Hepatocyte (in vitro differentiated cells): ENCODE measurements around the gene KCNJ12. TPM values are rescaled to one million over a fixed set of nuclear protein-coding genes. Genes with fewer than 3 reads are reported as not detected.

ENCODE experiments used
- DNase-seq: peaks from one replicate; pipeline ENCODE4 v3.0.0-alpha.2; 2016; ENCODE audit warnings: low spot score
- H2AFZ ChIP-seq: fragments of 200-600 bp; sonication (generic); 2 replicates; pipeline ENCODE4 v1.6.0; 2016; ENCODE audit warnings: antibody characterized with exemption, mild to moderate bottlenecking
- H3K27ac ChIP-seq: fragments of 200-600 bp; sonication (generic); 2 replicates; pipeline ENCODE4 v1.5.1; 2016; ENCODE audit warnings: mild to moderate bottlenecking
- H3K27me3 ChIP-seq: fragments of 200-600 bp; sonication (generic); 2 replicates; pipeline ENCODE4 v1.6.1; 2016
- H3K36me3 ChIP-seq: fragments of 200-600 bp; sonication (generic); replicated peaks from 2 replicates; pipeline ENCODE4 v1.5.1; 2016; ENCODE audit warnings: low read depth; ENCODE audit not compliant: insufficient read depth
- H3K4me1 ChIP-seq: fragments of 200-600 bp; sonication (generic); 2 replicates; pipeline ENCODE4 v1.5.1; 2016; ENCODE audit warnings: mild to moderate bottlenecking, moderate library complexity; ENCODE audit not compliant: insufficient read depth
- H3K4me2 ChIP-seq: fragments of 200-600 bp; sonication (generic); 2 replicates; pipeline ENCODE4 v1.6.0; 2016
- H3K4me3 ChIP-seq: fragments of 200-600 bp; sonication (generic); 2 replicates; pipeline ENCODE4 v1.5.1; 2016; ENCODE audit warnings: mild to moderate bottlenecking
- H3K79me2 ChIP-seq: fragments of 200-600 bp; sonication (generic); 2 replicates; pipeline ENCODE4 v1.6.0; 2017; ENCODE audit warnings: mild to moderate bottlenecking
- H3K9me2 ChIP-seq: fragments of 200-600 bp; sonication (generic); replicated peaks from 2 replicates; pipeline ENCODE4 v1.6.0; 2017; ENCODE audit warnings: mild to moderate bottlenecking; ENCODE audit not compliant: insufficient read depth
- H3K9me3 ChIP-seq: fragments of 200-600 bp; sonication (generic); 2 replicates; pipeline ENCODE4 v1.5.1; 2016; ENCODE audit warnings: low read depth, mild to moderate bottlenecking
- H4K20me1 ChIP-seq: fragments of 200-600 bp; sonication (generic); 2 replicates; pipeline ENCODE4 v1.6.0; 2016; ENCODE audit warnings: mild to moderate bottlenecking; ENCODE audit not compliant: insufficient read depth, poor library complexity, severe bottlenecking
- EZH2 ChIP-seq: fragments of 200-600 bp; sonication (generic); IDR thresholded peaks from 2 replicates; pipeline ENCODE4 v1.6.1; 2016; ENCODE audit warnings: antibody characterized with exemption, mild to moderate bottlenecking, borderline replicate concordance
- EZH2phosphoT487 ChIP-seq: fragments of 200-600 bp; sonication (generic); IDR thresholded peaks from one replicate; pipeline ENCODE4 v1.6.1; 2018; ENCODE audit warnings: antibody characterized with exemption, mild to moderate bottlenecking, low read depth, moderate library complexity; ENCODE audit not compliant: unreplicated experiment, severe bottlenecking
- WGBS: methylation state at CpG from one replicate; pipeline ENCODE4 v1.1.6; 2016; ENCODE audit warnings: low lambda C conversion rate; ENCODE audit errors: missing lambda C conversion rate; 5-methylcytosine and 5-hydroxymethylcytosine counted together
- polyA plus RNA-seq: library from polyadenylated mRNA; unstranded; fragments of >200 nt; fragmentation: Nextera tagmentation; extraction: Ambion mirVana; gene quantifications from 2 replicates; pipeline ENCODE4 v1.2.1, GENCODE V29; 2016
- total RNA-seq: library from RNA; depleted of rRNA; stranded (reverse); fragments of >200 nt; gene quantifications from 2 replicates; pipeline ENCODE4 v1.2.3, GENCODE V29; 2014
- TF ChIP-seq, protein P1 (sequence below): fragments of 200-600 bp; sonication (generic); IDR thresholded peaks from 2 replicates; pipeline ENCODE4 v1.5.1; 2016; ENCODE audit warnings: antibody characterized with exemption, mild to moderate bottlenecking; ENCODE audit not compliant: poor library complexity

Gene KCNJ12
- total and polyA plus RNA-seq, 2 experiments from 2014 or later, result 0.15 to 0.73 TPM

DNA sequence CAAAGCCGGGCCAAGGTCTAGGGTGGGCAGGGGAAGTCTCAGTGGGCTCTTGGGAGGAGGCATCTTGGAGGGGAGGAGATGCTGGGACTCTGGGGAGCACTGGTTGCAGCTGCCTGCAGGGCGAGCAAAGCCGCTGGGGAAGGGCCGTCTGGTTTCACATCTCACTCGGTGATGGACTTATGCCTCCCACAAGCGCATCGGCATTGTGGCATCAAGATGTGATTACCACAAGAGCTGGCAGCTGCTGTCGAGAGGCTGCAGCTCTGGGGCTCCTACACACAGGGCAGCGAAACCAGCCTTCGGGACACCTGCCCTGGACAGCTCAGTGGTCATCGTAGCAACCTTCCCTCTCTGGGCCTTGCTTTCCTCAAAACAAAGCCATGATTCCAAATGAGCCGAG, 3.1 kb upstream of the KCNJ12 start:
- Histone ChIP-seq H3K9me2 (no peaks in the 10 kb centered on the region), H3K36me3 (no peaks in the 10 kb centered on the region), H3K4me1 (peaks cover 33% of the 10 kb centered on the region), H3K79me2 (no peaks in the 10 kb centered on the region), H3K9me3 (no peaks in the 10 kb centered on the region), H3K4me3 (no peak overlapping the region), H3K27me3 (peaks cover 12% of the 10 kb centered on the region), H3K27ac (no peak overlapping the region), H4K20me1 (no peaks in the 10 kb centered on the region), H3K4me2 (no peak overlapping the region), H2AFZ (no peak overlapping the region)
- TF ChIP-seq EZH2phosphoT487, result no peak
- TF ChIP-seq, protein P1, sequence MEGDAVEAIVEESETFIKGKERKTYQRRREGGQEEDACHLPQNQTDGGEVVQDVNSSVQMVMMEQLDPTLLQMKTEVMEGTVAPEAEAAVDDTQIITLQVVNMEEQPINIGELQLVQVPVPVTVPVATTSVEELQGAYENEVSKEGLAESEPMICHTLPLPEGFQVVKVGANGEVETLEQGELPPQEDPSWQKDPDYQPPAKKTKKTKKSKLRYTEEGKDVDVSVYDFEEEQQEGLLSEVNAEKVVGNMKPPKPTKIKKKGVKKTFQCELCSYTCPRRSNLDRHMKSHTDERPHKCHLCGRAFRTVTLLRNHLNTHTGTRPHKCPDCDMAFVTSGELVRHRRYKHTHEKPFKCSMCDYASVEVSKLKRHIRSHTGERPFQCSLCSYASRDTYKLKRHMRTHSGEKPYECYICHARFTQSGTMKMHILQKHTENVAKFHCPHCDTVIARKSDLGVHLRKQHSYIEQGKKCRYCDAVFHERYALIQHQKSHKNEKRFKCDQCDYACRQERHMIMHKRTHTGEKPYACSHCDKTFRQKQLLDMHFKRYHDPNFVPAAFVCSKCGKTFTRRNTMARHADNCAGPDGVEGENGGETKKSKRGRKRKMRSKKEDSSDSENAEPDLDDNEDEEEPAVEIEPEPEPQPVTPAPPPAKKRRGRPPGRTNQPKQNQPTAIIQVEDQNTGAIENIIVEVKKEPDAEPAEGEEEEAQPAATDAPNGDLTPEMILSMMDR, result no peak
- TF ChIP-seq EZH2, result no peak
- 83% methylated on average over 12 of the region's 12 CpGs for WGBS
- no peak for DNase-seq

DNA sequence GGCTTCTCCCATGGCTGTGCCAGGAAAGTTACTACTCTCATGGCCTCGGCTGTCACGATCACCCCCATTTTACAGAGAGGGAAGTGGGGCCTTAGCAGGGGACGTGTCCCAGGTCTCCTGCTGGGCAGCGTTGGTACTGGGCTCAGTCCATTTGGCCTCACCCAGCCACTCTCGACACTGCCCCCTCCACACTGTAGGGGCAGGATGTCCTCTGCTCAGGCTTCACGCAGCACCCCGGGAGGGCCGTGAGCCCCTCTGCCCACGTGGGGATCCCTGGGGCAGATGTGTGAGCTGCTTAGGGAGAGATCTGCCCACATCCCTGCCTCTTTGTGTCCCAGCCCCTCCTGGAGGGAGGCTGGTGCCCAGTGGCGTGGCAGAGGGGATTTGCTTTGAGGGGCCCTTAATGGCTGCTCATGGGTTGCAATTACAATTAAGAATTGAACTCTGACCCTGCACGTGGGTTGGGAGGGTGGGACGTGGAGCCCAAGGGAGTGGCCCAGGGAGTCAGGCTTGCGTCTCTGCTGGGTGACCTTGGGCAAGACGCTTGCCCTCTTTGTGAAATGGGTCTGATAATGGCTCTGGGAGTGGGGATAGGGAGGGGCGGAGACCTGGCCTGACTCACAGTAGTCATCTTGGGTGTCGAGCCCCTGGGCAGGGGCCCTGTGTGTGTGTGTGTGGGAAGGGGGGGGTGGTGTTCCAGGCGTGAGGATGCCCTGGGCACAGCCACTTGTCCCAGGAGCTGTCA, 2.3 kb upstream of the KCNJ12 start:
- peaks cover 21% of the 10 kb centered on the region for H3K27me3 ChIP-seq
- no peak overlapping the region for H3K4me3 ChIP-seq
- TF ChIP-seq EZH2phosphoT487 (no peak), EZH2 (no peak)
- TF ChIP-seq, protein P1, result no peak

DNA sequence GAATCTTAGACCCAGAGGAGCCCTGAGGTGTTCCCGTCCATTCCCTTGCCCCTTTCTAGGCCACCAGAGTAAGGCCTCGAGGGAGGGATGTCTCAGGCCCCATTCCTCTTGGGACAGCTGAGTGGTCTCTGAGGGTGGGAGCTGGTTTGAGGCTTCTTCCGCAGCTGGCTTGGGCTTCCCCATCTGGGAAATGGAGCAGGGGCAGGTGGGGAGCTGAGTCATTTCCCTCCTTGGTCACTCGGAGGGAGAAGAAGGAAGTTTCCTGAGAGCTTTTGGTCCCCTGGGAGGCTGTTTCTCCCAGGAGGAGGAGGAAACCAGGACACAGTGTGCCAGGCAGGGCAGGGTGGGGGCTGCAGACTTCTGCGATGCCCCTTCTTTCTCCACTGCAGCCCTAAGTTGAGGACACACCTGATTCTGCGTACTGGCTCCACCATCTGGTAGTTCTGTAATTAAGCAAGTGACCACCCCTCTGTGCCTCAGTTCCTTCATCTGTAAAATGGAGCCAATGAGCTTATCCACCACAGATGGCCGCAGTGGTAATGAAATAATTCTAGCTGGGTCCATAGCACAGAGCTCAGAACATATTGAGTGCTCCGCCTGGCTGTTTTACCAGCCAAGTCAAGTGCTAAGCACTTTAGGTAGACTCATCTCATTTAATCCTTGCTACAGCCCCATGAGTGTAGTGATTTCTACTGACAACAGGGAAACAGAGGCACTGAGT, 1.6 kb upstream of the KCNJ12 start:
- Histone ChIP-seq H3K36me3 (no peaks in the 10 kb centered on the region), H3K4me1 (peaks cover 35% of the 10 kb centered on the region), H3K4me2 (no peak overlapping the region), H3K79me2 (no peaks in the 10 kb centered on the region), H3K27me3 (peaks cover 26% of the 10 kb centered on the region), H4K20me1 (no peaks in the 10 kb centered on the region), H3K27ac (no peak overlapping the region), H3K9me2 (no peaks in the 10 kb centered on the region), H2AFZ (no peak overlapping the region), H3K4me3 (no peak overlapping the region), H3K9me3 (no peaks in the 10 kb centered on the region)
- no peak for TF ChIP-seq EZH2phosphoT487
- DNase-seq, result no peak
- WGBS, result 84% methylated on average over 8 of the region's 8 CpGs

More for the DNA sequence above, 2.3 kb upstream of the KCNJ12 start:
- Histone ChIP-seq H4K20me1 (no peaks in the 10 kb centered on the region), H3K4me1 (peaks cover 35% of the 10 kb centered on the region), H3K4me2 (no peak overlapping the region), H2AFZ (no peak overlapping the region), H3K36me3 (no peaks in the 10 kb centered on the region), H3K27ac (no peak overlapping the region), H3K9me2 (no peaks in the 10 kb centered on the region), H3K9me3 (no peaks in the 10 kb centered on the region), H3K79me2 (no peaks in the 10 kb centered on the region)
- 66% methylated on average over 16 of the region's 17 CpGs for WGBS
- no peak for DNase-seq

- no peak overlapping the region for H3K4me2 ChIP-seq
- no peak overlapping the region for H3K27ac ChIP-seq
- H4K20me1 ChIP-seq, result no peaks in the 10 kb centered on the region
- H3K4me3 ChIP-seq, result no peak overlapping the region
- TF ChIP-seq EZH2phosphoT487, result no peak
- no peak for TF ChIP-seq EZH2
- TF ChIP-seq, protein P1, result no peak
- H2AFZ ChIP-seq, result no peak overlapping the region
- no peaks in the 10 kb centered on the region for H3K36me3 ChIP-seq
- H3K27me3 ChIP-seq, result peaks cover 26% of the 10 kb centered on the region
- 87% methylated on average over 7 of the region's 7 CpGs for WGBS
- no peaks in the 10 kb centered on the region for H3K9me3 ChIP-seq
- H3K9me2 ChIP-seq, result no peaks in the 10 kb centered on the region
- DNase-seq, result no peak
- H3K4me1 ChIP-seq, result peaks cover 31% of the 10 kb centered on the region
- H3K79me2 ChIP-seq, result no peaks in the 10 kb centered on the region
Observed at GRCh38 chr17:21375162-21375560, 996 bp upstream of the KCNJ12 start.
